ENCODE data around the gene KCND3. TPM values are rescaled to one million over a fixed set of nuclear protein-coding genes. Genes with fewer than 3 reads are reported as not detected.

The KCND3 gene
- total RNA-seq, 2 experiments from 2014 or later: not detected

- ChIA-PET CTCF (no interaction called here), POLR2A (no interaction called here)
Observed at GRCh38 chr1:111963985-111964738, 25.3 kb downstream of the KCND3 start.

DNA sequence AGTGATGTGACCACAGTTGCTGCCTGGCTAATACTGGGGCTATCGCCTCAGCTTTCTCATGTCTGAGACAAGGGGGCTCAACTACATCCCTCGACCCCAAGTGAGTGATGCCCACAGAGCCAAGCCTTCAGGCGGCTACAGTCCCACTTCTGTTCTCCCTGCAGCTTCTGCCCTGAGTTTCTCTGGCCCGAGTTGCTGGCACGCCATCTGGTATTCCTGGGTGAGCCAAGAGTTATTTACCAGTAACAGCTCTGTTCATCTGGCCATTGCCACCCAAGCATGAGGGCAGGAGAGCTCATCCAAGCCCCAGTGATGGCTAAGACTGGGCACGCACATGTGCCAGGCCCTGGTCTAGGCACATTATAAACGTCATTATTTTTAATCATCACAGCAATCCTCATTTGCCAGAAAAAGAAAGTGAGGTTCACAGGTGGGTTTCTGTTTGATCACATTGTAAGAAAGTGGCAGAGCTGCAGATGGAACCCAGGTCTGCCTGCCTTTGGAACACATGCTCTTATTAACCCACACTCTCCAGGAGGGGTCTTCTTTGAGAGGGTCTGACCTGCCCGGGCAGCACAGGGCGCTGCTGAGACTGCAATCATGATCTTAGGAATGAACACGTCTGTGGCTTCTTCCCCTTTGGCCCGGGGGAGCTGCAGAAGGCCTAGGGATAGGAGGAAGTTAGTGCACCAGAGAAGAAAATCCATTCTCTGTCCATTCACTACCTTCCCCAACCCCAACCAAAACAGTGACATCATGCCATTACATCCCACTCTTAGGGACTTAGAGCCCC, 27.5 kb downstream of the KCND3 start:
- ChIA-PET CTCF (no interaction called here), POLR2A (no interaction called here)

DNA sequence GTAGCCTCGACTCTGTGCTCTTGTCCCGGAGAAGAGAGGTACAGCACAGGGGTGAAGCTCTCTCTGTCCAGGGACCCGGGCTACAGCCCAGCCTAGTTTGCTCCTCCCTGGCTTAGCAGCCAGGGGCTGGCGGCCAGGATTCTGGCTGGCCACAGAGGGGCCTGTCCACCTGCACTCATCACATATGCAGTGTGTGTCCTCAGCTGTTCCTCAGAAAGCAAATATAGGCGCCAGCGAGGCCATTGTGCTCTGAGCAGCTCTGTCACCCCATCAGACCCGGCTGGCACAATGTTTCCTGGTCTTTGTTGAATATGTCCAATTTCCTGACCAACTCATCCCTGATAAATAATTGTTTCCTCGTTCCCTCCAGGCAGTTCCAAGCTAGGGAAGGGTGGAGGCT, 28.5 kb downstream of the KCND3 start:
- POLR2A ChIA-PET: no interaction called here
- CTCF ChIA-PET: no interaction called here

DNA sequence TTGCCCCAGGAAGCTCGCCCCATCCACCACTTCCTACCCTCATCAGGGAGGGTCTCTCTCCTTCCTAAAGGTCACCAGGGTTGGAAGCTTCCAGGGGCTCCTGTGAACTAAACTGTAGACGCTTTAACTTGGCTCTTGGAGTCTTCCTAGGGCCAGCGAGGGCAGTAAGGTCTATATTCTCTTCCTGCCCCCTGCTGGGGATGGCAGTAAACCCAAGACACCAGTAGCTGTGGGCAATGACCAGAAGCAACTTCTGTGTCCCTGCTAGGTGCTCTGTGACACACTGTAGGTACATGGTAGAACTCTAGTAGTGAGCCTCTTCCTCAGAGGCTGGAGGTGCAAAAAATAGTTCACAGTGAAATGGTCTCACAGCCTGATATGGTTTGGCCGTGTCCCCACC, 30.0 kb downstream of the KCND3 start:
- ChIA-PET CTCF (no interaction called here), POLR2A (no interaction called here)

DNA sequence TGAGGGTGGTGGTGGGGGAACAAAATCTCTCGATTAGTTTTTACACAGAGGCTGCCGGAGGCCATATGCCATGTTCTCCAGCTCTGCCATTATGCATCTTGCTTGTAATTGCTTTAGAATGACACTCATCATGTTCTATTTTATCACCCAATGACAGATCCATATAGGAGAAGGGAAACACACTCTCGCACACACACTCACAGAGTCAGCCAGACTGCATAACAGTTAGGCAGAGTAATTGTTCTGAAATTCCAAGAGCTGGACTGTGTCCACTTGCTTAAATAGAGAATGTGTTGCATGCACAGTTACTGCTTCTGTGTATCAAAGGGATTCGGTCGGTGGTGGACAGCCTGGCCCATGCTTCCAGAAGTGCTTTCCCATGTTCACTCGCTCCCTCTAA, 30.6 kb downstream of the KCND3 start:
- CTCF ChIA-PET: no interaction called here
- POLR2A ChIA-PET: no interaction called here

GRCh38 chr1:111958075-111958474, 31.4 kb downstream of the KCND3 start:
- CTCF ChIA-PET: no interaction called here
- POLR2A ChIA-PET: no interaction called here

DNA sequence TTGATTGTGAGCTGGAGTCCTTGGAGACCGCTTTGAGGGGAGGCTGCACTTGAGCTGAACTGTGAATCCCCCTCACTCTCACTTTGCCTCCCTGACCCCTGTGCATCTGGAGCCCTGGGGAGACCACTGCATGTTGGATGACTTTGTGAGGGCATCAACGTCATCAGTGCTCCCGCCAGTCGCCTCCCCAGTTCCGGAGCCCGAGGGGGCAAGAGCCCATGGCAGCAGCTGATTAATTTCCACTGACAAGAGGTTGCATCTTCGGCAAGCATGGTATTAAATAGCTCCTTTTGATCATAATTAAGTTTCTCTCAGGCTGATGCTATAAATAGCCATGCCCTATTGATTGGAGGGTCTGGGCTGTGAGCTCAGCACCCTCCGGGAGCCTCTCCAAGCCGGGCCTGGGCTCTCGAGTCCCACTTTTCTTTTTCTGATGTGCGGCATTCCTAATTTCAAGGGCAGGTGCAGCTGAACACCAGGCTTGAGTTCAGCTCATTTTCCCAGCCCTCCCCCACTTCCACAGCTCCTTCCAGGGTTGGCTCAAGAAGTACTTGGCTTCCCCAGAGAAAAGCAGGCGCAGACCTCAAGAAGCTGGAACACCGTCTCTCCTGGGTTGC, 33.2 kb downstream of the KCND3 start:
- POLR2A ChIA-PET: no interaction called here
- CTCF ChIA-PET: no interaction called here

- ChIA-PET CTCF (no interaction called here), POLR2A (no interaction called here)
Observed at GRCh38 chr1:111955755-111956154, 33.7 kb downstream of the KCND3 start.

GRCh38 chr1:111953797-111954196, 35.7 kb downstream of the KCND3 start:
- ChIA-PET CTCF (no interaction called here), POLR2A (no interaction called here)

DNA sequence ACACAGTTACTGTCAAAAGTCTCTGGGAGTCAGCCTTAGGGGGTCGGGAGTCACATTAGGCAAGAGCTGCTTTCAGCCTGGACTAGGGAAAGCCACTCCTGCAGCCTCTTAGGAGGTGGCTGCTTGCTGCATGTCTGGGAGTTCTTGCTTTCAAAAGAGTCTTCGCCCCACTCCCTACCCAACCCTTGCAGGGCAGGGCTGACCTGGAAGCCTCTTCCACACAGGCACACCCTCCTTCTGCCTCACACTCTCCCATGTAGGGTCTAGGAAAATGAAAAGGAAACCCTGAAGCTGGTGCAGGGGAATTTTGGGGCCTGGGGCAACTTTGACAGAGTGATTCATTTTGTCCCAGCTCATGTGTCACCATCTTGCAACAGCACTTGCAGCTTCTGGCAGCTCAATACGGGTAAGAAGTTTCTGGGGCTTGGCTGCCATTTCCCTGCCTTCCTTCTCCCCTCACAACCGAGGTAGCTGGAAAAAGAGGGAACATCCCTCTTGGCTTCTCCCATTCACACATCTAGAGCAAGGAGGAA, 37.3 kb downstream of the KCND3 start:
- CTCF ChIA-PET: no interaction called here
- POLR2A ChIA-PET: no interaction called here

DNA sequence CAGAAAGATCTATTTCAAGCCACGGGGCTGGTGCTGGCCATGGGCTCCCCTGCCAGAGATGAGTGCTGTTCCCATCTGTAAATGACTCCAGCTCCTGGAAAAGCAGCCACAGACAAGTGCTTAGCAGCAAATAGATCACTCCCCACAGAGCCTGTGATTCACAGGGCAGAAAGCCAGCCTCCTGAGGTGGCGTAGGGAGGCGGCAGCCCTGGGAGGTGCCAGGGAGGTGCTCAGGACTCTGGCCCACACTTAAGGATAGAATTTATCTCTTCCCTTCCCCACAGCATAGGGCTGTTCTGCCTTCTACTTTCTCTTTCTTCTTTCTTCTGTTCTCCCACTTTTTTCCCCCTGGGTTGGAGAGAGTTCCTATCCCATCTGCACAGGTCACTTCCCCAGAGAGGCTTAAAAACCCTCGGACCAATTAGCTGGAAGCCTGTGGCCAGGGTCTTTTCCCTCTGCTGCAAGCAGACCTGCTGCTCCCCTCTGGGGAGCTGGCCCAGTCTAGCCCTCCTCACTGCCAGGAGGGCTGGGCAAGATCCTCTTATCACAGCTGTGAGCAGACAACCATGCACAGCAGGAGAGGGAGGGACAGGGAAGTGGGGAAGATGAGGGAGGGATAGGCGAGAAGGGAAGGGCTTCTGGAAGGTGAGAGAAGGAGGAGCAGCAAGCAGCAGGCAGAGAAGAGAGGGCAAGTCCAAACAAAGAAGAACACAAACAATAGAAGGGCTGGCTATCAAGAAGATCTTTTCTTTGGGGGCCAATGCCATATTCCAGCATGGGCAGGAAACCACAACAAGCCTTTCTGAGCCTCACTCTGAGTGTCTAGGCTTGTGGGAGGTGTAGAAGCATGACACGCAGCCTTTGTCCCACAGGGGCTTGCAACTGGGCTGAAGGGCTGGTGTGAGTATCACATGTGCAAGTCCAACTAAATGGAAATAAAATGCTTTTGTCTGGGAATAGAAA, 41.0 kb downstream of the KCND3 start:
- ChIA-PET CTCF (no interaction called here), POLR2A (no interaction called here)

DNA sequence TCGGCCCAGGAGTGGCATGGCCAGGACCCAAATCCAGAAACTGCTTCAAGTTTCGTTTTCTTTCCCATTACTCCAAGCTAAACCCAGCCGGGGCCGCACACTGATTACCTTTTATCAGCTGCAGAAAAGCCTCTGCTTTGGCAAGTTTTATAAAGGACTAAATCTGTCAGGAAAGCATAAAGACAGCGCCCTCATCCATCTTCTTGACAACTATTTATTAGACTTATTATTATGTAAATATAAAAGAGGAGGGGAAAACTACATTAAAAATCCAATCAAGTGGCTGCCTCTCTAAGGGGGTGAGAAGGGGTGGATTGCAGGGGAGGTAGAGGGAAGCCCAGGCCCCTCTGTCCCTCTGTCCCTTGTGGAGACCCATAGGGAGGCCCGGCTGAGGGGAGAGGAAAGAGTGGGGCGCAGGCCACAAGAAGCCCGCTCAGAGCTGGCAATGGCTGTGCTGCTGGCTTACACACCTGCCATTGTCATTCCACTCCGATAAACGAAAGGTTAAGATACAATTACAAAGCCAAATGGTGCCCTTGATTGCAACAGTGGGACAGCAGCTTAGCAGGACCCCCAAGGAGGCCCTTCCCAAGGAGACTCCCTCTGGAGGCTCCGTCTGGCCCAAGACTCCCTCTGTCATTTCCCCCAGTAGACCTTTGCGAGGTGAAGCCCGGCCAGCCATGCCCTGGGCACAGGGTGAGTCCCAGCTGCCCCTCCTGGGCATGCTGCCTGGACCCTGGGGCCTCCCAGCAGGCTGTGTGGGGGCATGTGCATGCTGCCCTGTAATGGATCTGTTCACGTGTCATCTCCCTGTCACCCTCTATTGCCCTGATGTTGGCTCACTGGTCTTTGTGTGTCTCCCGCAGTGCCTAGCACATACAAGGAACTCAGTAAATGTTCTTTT, 45.4 kb downstream of the KCND3 start:
- ChIA-PET POLR2A (no interaction called here), CTCF (no interaction called here)

GRCh38 chr1:111943066-111943465, 46.4 kb downstream of the KCND3 start:
- CTCF ChIA-PET: no interaction called here
- POLR2A ChIA-PET: no interaction called here

DNA sequence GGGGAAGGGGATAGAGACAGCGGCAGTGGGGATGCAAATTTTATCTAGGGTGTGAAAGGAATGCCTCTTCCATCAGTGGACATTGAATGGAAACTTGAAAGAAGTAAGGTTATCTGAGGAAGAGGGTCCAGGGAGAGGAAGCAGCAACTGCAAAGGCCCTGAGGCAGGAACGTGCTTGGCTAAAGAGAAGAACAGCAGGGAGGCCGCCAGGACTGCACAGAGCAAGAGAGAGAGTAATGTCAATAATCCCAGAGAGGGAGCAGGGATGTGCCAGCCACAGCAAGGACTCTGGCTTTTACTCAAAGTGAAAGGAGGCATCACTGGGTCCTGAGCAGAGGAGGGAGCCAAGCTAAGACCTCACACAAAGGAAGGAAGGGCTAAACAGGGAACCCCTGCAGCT, 50.9 kb downstream of the KCND3 start:
- CTCF ChIA-PET: no interaction called here
- POLR2A ChIA-PET: no interaction called here

GRCh38 chr1:111938123-111938522, 51.3 kb downstream of the KCND3 start:
- POLR2A ChIA-PET: no interaction called here
- CTCF ChIA-PET: no interaction called here

DNA sequence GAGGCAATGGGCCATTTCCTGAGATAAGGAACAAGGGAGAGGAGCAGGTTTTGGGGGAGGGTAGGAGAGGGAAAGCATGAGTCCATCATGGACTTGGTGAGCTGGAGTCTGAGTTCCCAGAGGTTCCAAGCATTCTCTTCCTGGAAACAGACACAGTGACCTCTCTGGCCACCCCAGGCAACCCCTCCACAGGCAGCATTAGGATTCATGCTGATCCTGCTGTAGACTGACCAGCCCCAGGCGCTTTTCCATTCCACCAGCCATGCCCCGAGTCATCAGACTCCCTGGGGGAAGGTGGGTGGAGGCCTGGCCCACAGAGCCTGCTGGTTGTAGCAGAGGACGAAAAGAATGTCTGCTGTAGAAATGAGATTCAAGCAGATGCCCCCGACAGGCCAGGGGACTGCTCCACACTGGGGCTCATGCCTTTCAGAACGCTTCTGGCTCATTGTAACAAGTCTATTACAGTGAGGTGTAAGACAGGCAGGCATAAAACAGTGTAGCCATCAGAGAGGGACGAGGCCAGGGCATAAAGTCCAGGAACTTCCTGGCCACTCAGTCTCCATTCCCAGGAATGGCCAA, 52.2 kb downstream of the KCND3 start:
- ChIA-PET CTCF (no interaction called here), POLR2A (no interaction called here)

GRCh38 chr1:111934106-111934852, 55.2 kb downstream of the KCND3 start:
- CTCF ChIA-PET: no interaction called here
- POLR2A ChIA-PET: no interaction called here

DNA sequence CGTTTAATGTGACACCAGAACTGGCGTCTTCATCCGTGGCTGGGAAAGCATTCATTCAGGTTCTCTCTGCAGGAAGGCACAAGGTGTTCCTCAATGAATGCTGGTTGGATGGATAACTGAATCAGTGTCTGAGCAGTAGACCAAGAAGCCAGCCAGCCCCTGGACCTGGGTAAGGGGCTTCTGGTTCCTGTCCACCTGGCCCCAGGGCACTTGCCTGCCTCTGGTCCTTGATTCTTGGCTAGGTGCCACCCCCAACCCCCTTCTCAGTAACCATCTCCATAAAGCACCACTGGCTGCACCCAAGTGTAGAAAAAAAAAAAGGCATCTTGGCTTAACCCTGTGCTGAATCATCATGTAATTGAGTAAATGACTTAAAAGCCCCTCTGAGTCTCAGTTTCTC, 59.1 kb downstream of the KCND3 start:
- ChIA-PET POLR2A (no interaction called here), CTCF (no interaction called here)

Measured in activated CD8-positive, alpha-beta memory T cell treated with anti-CD3 and anti-CD28 coated beads for 36 hours (primary cell).